Epithelial cell of esophagus (primary cell): ENCODE measurements around the gene OR4D9.

ENCODE experiments used
- DNase-seq: peaks from one replicate; pipeline ENCODE4 v3.0.0; 2010; ENCODE audit warnings: low read depth
- H3K4me3 ChIP-seq: 2 replicates; pipeline ENCODE4 v1.5.1; 2011; ENCODE audit warnings: mild to moderate bottlenecking, low read length, control low read depth
- TF ChIP-seq, protein P1 (sequence below): IDR thresholded peaks from 2 replicates; pipeline ENCODE4 v1.5.1; 2011; ENCODE audit warnings: low read depth, mild to moderate bottlenecking, low read length, control low read depth, inconsistent platforms; ENCODE audit not compliant: insufficient read depth; ENCODE audit errors: missing control alignments

OR4D9 gene

DNA sequence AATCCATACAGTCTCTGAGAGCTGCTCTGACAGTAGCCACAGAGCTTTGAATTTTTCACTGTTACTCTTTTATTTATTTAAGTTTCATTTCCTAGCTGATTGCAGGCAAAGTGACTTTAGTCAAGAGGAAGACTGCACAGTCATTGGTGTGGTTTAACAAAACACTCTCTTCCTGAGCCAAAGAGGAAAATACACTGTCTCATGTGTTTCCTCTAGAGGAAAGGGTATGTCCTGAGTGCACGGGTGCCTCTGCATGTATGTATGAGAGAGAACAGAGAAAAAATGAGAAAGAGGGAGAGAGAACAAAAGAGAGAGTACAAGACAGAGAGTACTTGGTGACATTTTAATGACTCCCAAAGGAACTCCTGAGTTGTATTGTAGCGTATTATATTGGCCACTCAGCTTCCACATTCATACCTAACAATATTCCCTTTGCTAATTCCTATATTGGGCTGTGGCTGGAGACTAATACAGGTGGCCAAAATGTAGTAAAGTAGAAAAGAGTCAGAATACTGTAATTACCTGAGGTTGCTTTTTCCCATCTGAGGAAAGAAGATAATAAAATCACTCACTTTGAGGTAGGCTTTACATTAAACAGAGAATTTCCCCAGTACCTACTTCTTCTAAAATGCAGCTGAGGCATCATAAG is at the start of gene OR4D9:
Gene OR4D9 (plus strand): TSS at position 599 of the 649 bp plus-strand sequence. CDS start 3,374 bp downstream, outside the sequence.
- H3K4me3 ChIP-seq = no peak within 1 kb of the TSS
- TF ChIP-seq, protein P1, sequence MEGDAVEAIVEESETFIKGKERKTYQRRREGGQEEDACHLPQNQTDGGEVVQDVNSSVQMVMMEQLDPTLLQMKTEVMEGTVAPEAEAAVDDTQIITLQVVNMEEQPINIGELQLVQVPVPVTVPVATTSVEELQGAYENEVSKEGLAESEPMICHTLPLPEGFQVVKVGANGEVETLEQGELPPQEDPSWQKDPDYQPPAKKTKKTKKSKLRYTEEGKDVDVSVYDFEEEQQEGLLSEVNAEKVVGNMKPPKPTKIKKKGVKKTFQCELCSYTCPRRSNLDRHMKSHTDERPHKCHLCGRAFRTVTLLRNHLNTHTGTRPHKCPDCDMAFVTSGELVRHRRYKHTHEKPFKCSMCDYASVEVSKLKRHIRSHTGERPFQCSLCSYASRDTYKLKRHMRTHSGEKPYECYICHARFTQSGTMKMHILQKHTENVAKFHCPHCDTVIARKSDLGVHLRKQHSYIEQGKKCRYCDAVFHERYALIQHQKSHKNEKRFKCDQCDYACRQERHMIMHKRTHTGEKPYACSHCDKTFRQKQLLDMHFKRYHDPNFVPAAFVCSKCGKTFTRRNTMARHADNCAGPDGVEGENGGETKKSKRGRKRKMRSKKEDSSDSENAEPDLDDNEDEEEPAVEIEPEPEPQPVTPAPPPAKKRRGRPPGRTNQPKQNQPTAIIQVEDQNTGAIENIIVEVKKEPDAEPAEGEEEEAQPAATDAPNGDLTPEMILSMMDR = no peak
- no peak for DNase-seq

DNA sequence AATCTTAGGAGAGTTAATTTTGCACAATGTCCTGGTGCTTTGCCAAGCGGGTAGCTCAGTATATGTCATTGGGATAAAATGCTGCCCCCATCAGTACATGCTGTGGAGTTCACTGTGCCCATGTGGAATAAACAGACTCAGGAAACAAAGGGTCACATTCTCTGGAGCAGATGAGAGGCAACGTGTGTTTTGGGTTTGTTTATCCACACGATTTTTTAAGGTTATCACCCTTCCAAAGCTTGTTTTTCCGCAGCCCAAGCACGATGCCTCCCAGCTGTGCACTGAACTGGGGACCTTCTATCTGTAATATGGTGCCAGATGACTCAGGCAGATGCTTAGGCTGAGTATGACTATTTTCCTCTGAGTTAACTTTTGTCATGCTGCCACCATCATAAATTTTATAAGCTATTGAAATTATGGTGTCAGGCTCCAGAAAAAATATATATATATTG is 48.1 kb upstream of the OR4D9 start:
- TF ChIP-seq, protein P1 = no peak
- DNase-seq = no peak
- H3K4me3 ChIP-seq = no peak overlapping the region

DNA sequence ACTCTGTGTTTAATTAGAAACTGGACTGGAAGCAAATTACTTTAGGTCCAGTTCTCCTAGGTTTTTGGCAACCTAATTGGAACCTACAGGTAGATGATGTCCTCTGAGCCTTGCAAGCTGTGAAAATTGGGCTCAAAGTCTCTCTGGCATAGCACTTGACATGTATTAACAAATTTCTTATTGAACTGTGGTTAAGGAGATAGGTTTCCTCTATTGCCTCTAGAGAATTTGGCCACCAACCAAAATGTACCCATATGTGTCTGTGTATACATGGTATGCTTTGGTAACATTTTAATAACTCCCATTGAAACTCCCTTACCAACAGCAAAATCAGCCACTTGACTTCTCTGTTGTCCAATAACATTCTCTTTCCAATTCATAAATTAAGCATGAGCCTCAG is 38.3 kb upstream of the OR4D9 start, which contains the start of gene OR4D10:
Gene OR4D10 (plus strand): TSS at position 301 of the 400 bp plus-strand sequence. CDS start 4,115 bp downstream, outside the sequence.
- no peak within 1 kb of the TSS for H3K4me3 ChIP-seq
- TF ChIP-seq, protein P1 = no peak
- no peak for DNase-seq

DNA sequence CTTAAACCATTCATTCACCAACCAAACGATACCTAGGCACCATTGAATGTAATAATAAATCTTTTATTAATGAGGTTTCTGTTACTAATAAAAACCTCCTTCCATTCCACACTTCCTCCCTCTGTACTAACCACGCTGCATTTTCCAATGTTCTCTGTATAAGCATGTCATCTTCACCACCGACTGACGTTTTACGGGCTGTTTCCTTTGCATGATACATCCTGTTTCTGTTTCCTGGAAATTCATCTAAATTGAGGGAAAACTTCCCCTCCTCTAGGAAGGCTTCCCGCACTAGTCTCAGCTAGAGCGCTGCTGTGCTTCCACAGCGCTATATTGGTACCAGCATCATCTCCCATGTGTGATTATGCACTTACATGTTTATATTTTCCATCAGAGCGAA is 36.2 kb upstream of the OR4D9 start:
- no peak overlapping the region for H3K4me3 ChIP-seq
- no peak for DNase-seq
- TF ChIP-seq, protein P1 = no peak

DNA sequence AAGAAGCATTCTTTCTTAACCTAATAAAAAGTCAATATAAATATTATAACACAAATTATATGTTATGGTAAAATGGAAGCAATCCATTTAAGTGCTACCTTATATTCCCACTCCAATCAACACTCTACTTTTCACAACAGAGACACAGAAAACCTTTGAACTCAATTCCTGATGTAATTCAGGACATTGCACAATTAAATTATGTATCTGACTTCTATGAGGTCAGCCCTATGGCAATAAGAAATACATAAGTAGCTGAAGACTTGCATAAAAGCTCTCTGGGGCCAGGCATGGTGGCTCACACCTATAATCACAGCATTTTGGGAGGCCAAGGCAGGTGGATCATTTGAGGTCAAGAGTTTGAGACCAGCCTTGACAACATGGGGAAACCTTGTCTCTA is 31.4 kb upstream of the OR4D9 start:
- TF ChIP-seq, protein P1 = no peak
- peak; percentile 2 for DNase-seq
- H3K4me3 ChIP-seq = no peak overlapping the region

DNA sequence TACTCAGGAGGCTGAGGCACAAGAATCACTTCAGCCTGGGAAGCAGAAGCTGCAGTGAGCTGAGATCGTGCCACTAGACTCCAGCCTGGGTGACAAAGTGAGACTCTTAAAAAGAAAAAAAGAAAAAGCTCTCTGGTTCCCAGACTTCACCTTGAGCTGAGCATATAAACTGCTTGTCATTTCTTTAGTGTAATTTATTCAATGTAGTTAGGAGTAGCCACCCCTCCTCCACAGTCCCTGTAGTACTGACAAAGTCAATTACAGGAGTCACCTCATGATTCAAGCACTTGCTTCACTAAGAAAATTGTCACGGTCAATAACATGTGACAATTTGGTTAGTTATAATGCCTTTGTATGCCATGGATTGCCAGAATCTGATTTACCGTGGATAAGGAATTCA is 31.0 kb upstream of the OR4D9 start:
- no peak overlapping the region for H3K4me3 ChIP-seq
- TF ChIP-seq, protein P1 = no peak
- DNase-seq = no peak

DNA sequence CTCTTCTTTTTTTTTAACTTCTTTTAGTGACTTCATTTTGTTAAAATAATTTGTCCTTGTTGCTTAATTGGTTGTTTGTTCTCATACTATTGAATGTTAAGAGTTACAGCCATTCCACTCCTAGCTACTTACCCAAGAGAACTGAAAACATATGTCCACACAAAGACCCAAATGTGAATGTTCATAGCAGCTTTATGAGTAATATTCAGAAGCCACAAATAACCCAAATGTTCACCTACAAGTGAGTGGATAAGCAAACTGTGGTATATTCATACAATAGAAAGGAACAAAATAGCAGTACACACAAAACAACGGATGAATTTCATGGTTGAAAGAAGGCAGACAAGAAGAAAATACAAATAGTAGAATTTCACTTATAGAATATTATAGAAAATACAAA is 9.4 kb upstream of the OR4D9 start:
- H3K4me3 ChIP-seq = no peak overlapping the region
- TF ChIP-seq, protein P1 = no peak
- no peak for DNase-seq
